Effector CD4-positive, alpha-beta T cell (primary cell): ENCODE results near the gene ACSL4.
"Not testable (repeated sequence)": the region's sequence is repeated elsewhere in the genome, so short reads cannot be mapped to it uniquely, and the experiment has no call there.

Source experiments
- DNase-seq: peaks from one replicate; pipeline ENCODE4 v3.0.0-alpha.2; 2020

The ACSL4 gene

DNA sequence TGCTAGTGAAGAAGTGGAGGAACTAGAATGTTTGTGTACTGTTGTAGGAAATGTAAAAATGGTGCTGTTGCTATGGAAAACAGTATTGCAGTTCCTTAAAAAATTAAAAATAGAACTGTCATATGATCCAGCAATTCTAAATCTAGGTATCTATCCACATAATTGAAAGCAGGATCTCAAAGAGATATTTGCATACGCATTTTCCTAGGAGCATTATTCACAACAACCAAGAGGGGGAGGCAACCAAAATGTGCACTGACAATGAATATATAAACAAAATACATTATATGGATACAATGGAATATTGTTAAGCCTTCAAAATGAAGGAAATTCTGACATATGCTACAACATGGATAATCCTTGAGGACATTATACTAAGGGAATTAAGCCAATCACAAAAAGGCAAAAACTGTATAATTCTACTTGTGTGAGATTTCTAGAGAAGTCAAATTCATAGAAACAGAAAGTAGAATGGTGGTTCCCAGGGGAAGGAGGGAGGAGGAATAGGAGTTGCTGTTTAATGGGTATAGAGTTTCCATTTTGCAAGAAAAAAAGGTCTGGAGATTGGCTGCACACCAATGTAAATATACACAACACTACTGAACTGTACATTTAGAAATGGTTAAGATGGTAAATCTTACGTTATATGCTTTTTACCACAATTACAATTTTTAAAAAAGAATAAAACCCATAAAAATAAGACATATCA, 72.5 kb downstream of the ACSL4 start:
- DNase-seq, result no peak

DNA sequence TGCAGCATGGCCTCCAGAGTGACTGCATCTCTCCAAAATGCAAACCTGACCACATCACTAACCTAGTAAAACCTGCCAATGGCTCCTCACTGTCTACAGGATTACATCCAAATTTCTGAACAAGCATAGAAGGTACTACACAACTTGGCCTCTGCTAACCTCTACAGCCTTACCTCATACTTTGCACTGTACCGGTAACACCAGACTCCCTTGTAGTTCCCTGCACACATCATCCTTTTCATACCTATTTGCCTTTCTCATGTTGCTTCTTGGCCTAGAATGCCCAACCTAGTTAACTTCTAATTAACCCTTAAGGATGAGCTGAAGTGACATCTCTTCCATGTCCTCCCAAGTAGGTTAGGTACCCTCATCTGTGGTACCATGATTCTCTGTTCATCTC, 74.7 kb downstream of the ACSL4 start:
- DNase-seq, result no peak

DNA sequence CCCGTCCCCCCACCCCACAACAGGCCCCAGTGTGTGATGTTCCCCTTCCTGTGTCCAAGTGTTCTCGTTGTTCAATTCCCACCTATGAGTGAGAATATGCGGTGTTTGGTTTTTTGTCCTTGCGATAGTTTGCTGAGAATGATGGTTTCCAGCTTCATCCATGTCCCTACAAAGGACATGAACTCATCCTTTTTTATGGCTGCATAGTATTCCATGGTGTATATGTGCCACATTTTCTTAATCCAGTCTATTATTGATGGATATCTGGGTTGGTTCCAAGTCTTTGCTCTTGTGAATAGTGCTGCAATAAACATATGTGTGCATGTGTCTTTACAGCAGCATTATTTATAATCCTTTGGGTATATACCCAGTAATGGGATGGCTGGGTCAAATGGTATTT, 75.7 kb downstream of the ACSL4 start:
- DNase-seq, result not testable (repeated sequence)

DNA sequence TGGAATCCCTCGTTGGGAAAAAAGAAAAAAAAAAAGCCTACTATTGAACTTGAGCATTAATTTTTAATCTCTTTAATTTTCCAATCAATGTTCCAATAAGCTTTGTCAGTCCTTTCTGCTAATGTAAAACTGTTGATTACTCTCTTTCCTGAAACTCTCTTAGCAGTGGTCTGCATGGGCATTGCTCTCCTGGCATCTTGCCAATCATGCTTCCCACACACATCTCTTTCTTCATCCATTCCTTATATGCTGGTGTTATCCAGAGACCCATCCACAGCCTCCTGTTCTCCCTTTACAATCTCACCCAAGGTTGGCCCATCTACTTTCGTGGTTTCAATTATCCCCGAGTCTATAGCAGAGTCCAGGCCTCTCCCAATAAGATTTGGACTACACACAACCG, 76.3 kb downstream of the ACSL4 start:
- no peak for DNase-seq

DNA sequence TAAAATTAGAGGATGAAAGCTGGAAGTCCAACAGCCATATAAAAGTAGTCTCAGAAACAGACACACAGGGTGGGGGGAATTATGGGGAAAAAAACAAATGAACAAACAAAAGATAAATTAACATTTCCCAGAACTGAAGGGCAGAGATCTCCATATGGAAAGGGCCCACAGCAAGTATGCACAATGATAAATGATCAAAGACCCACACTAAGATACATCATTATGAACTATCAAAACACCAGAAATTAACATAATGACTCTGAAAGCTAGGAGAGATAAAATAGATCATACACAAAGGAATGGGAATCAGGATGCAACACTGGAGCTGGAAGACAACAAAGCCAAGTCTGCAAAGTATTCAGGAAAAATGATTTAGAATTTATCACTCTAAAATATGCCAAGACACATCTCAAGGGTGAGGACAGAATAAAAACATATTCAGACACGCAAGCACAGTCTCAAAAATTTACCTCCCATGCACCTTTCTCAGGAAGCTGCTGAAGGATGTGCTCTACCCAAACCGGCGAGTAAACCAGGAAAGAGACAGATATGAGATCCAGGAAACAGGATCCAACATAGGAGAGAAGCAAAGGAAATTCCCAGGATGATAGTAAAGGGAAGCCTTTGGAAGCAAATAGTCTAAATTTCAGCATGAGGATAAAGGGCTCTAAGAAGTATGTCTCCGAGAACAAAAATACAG, 77.4 kb downstream of the ACSL4 start:
- no peak for DNase-seq

- no peak for DNase-seq
Measured at GRCh38 chrX:109654516-109655109, 78.4 kb downstream of the ACSL4 start.

- not testable (repeated sequence) for DNase-seq
Measured at GRCh38 chrX:109644671-109645070, 88.4 kb downstream of the ACSL4 start.

DNA sequence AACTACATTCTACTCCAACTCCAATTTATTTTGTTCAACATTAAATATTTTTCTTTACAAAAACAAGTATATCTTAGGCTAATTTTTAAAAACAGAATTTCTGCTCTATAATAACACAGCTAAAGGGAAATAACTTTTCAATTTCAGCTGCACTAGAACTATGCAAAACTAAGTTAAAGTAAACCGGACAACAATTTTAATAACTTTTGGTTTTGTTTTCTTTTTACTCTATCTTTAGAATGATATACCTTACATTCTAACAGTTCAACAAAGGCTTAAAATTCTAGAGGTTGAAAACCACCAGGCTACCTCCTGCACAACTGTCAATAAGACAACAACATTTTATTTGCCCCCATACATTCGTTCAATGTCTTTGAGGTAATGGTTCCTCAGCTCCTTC, 89.4 kb downstream of the ACSL4 start:
- no peak for DNase-seq

GRCh38 chrX:109638158-109638557, 94.9 kb downstream of the ACSL4 start:
- DNase-seq, result no peak

- DNase-seq, result not testable (repeated sequence)
Measured at GRCh38 chrX:109637477-109637876, 95.6 kb downstream of the ACSL4 start.

- DNase-seq, result no peak
Measured at GRCh38 chrX:109635146-109635545, 97.9 kb downstream of the ACSL4 start.

- DNase-seq, result no peak
Measured at GRCh38 chrX:109632906-109633504, 100.1 kb downstream of the ACSL4 start.

DNA sequence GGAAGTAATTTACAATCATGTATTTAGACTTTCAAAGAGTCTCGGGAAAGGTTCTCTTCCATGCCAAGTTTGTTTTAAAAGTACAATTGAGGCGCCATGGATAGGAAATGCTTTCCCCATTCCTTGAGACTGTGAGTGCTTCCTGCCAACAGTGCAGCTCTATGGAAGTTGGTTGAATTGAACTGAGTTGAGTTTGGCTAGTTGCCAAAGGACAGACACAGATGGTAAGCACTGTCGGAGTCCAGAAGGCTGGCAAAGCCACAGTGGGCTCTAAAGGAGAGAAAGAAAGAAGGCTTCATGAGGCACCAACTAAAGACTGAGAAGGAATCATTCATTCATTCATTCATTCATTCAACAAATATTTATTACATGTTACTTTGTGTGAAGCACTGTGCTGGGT, 103.7 kb downstream of the ACSL4 start:
- no peak for DNase-seq

- DNase-seq, result no peak
Measured at GRCh38 chrX:109626637-109627036, 106.4 kb downstream of the ACSL4 start.

- no peak for DNase-seq
Measured at GRCh38 chrX:109624641-109625616, 108.1 kb downstream of the ACSL4 start, which contains the start of gene KCNE5. KCNE5 (minus strand) TSS chrX:109625172; CDS start chrX:109625020, 152 bp downstream.

GRCh38 chrX:109623997-109624396, 109.1 kb downstream of the ACSL4 start:
- DNase-seq, result no peak

- no peak for DNase-seq
Measured at GRCh38 chrX:109622270-109622669, 110.8 kb downstream of the ACSL4 start.

DNA sequence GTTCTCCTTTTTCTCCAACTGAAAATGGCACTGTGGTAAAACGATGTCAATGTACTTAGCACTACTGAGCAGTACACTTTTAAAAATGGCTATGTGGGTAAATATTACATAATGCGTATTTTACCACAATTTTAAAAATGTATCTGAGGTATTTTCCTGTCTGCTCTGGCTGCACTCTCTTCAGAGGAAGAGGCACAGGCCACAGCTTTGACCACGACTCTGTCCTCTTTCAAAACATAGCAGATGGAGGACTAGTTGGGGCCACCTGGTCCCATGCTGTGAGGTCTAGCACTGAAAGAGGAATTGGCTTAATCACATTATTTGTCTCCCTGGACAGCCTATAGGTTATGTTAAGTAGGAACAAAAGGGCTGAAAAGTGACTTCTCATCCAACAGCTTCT, 113.3 kb downstream of the ACSL4 start:
- DNase-seq, result no peak

GRCh38 chrX:109614951-109615350, 118.1 kb downstream of the ACSL4 start:
- DNase-seq, result no peak

DNA sequence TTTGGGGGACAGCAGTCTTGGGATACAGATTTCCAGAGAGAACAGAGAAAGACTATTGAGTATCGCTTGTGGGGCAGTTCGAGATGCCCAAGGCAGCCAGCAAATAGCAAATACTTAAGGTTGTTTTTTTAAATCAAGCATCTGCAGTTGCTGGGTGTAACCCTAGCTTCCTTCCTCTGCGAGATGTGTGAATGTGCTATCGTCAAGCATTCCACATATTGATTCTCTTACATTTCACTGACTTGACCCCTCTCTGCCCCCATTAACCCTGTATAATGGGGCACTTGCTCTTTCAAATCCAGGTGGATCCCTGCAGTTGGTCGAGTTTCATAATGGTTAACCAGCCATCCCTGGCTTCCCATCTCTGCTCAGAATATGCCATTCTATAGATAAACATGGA, 131.6 kb downstream of the ACSL4 start:
- DNase-seq, result no peak

GRCh38 chrX:109600237-109600651, 132.8 kb downstream of the ACSL4 start:
- no peak for DNase-seq

DNA sequence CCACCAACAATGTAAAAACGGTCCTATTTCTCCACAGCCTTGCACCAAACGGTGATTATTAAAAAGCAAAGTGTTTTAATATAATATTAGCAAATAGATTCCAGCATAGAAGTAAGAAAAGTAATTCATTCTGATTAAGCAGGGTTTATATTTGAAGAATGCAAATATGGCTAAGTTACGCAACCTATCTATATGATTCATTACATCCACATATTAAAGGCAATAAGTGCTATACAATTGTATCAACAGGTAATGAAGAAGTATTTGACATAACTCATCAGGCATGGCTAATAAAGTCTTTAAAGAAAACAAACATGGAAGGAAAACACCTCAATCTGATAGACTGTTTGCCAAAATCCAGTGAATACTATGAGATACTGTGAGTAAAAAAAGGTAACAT, 137.0 kb downstream of the ACSL4 start:
- DNase-seq, result no peak
